ENCODE results near the gene TSN. TPM values are rescaled to one million over a fixed set of nuclear protein-coding genes. Genes with fewer than 3 reads are reported as not detected.
"Not testable (repeated sequence)": the region's sequence is repeated elsewhere in the genome, so short reads cannot be mapped to it uniquely, and the experiment has no call there.

The TSN gene
- total RNA-seq, 2 experiments from 2014 or later: 46.6 to 68.8 TPM

- CTCF ChIA-PET: no interaction called here
- peaks cover 19% of the 10 kb centered on the region for H3K27me3 Mint-ChIP-seq
- H3K9me3 Mint-ChIP-seq (ENCODE audit: low read depth): no peaks in the 10 kb centered on the region
- no peak overlapping the region for H3K27ac Mint-ChIP-seq
- no peaks in the 10 kb centered on the region for H3K36me3 Mint-ChIP-seq
- no peak for ATAC-seq
- H3K4me3 Mint-ChIP-seq: no peak overlapping the region
- no peak for DNase-seq
- H3K4me1 Mint-ChIP-seq: no peaks in the 10 kb centered on the region
Measured at GRCh38 chr2:121794233-121794632, 38.8 kb downstream of the TSN start.

- Mint-ChIP-seq H3K36me3 (no peaks in the 10 kb centered on the region), H3K4me3 (no peak overlapping the region), H3K27me3 (peaks cover 17% of the 10 kb centered on the region), H3K4me1 (no peaks in the 10 kb centered on the region), H3K9me3 (ENCODE audit: low read depth) (no peaks in the 10 kb centered on the region), H3K27ac (no peak overlapping the region)
- CTCF ChIA-PET: no interaction called here
- no peak for DNase-seq
- no peak for ATAC-seq
Measured at GRCh38 chr2:121796239-121796638, 40.8 kb downstream of the TSN start.

- Mint-ChIP-seq H3K4me3 (no peak overlapping the region), H3K36me3 (peaks cover 5% of the 10 kb centered on the region), H3K27ac (no peak overlapping the region), H3K4me1 (no peaks in the 10 kb centered on the region), H3K9me3 (ENCODE audit: low read depth) (peaks cover 7% of the 10 kb centered on the region), H3K27me3 (peaks cover 21% of the 10 kb centered on the region)
- CTCF ChIA-PET: no interaction called here
- ATAC-seq: no peak
- no peak for DNase-seq
Measured at GRCh38 chr2:121798617-121799016, 43.2 kb downstream of the TSN start.

- H3K4me3 Mint-ChIP-seq: no peak overlapping the region
- peaks cover 7% of the 10 kb centered on the region for H3K9me3 Mint-ChIP-seq (ENCODE audit: low read depth)
- no peak for DNase-seq
- H3K36me3 Mint-ChIP-seq: peaks cover 5% of the 10 kb centered on the region
- no peak overlapping the region for H3K27ac Mint-ChIP-seq
- CTCF ChIA-PET: no interaction called here
- H3K4me1 Mint-ChIP-seq: peaks cover 6% of the 10 kb centered on the region
- no peak for ATAC-seq
- peaks cover 46% of the 10 kb centered on the region for H3K27me3 Mint-ChIP-seq
Measured at GRCh38 chr2:121801916-121802315, 46.5 kb downstream of the TSN start.

- no peak for DNase-seq
- Mint-ChIP-seq H3K9me3 (ENCODE audit: low read depth) (peaks cover 7% of the 10 kb centered on the region), H3K27ac (no peak overlapping the region), H3K4me1 (peaks cover 6% of the 10 kb centered on the region), H3K4me3 (no peak overlapping the region), H3K27me3 (peaks cover 46% of the 10 kb centered on the region), H3K36me3 (peaks cover 5% of the 10 kb centered on the region)
- CTCF ChIA-PET: no interaction called here
- no peak for ATAC-seq
Measured at GRCh38 chr2:121803503-121803902, 48.1 kb downstream of the TSN start.

- Mint-ChIP-seq H3K4me1 (peaks cover 6% of the 10 kb centered on the region), H3K27ac (no peak overlapping the region), H3K9me3 (ENCODE audit: low read depth) (peaks cover 7% of the 10 kb centered on the region), H3K4me3 (no peak overlapping the region), H3K36me3 (peaks cover 5% of the 10 kb centered on the region), H3K27me3 (peaks cover 47% of the 10 kb centered on the region)
- CTCF ChIA-PET: no interaction called here
- ATAC-seq (no peak), DNase-seq (no peak)
Measured at GRCh38 chr2:121804340-121804739, 48.9 kb downstream of the TSN start.

- no peak overlapping the region for H3K27ac Mint-ChIP-seq
- peaks cover 5% of the 10 kb centered on the region for H3K36me3 Mint-ChIP-seq
- H3K27me3 Mint-ChIP-seq: peaks cover 44% of the 10 kb centered on the region
- DNase-seq: no peak
- no peak overlapping the region for H3K4me3 Mint-ChIP-seq
- ATAC-seq: no peak
- peaks cover 7% of the 10 kb centered on the region for H3K9me3 Mint-ChIP-seq (ENCODE audit: low read depth)
- H3K4me1 Mint-ChIP-seq: peaks cover 6% of the 10 kb centered on the region
- CTCF ChIA-PET: interaction anchor here (0.7 kb wide), 1 partner anchor 69 kb away, joined by 3 read pairs; the partner anchor contains the start of gene NIFK
Measured at GRCh38 chr2:121804997-121805765, 49.7 kb downstream of the TSN start.

- peaks cover 5% of the 10 kb centered on the region for H3K36me3 Mint-ChIP-seq
- DNase-seq: no peak
- peaks cover 6% of the 10 kb centered on the region for H3K4me1 Mint-ChIP-seq
- H3K9me3 Mint-ChIP-seq (ENCODE audit: low read depth): peaks cover 7% of the 10 kb centered on the region
- no peak overlapping the region for H3K27ac Mint-ChIP-seq
- H3K27me3 Mint-ChIP-seq: peaks cover 42% of the 10 kb centered on the region
- ATAC-seq: no peak
- no peak overlapping the region for H3K4me3 Mint-ChIP-seq
- CTCF ChIA-PET: no interaction called here
Measured at GRCh38 chr2:121805766-121806143, 50.3 kb downstream of the TSN start.

- CTCF ChIA-PET; H3K27ac Mint-ChIP-seq; H3K4me1 Mint-ChIP-seq; H3K4me3 Mint-ChIP-seq; DNase-seq; ATAC-seq; H3K36me3 Mint-ChIP-seq; H3K9me3 Mint-ChIP-seq (ENCODE audit: low read depth): not testable (repeated sequence)
- H3K27me3 Mint-ChIP-seq: peaks cover 39% of the 10 kb centered on the region
Measured at GRCh38 chr2:121807771-121808170, 52.3 kb downstream of the TSN start.

GRCh38 chr2:121809607-121810006 is 54.2 kb downstream of the TSN start:
- H3K9me3 Mint-ChIP-seq (ENCODE audit: low read depth): no peaks in the 10 kb centered on the region
- ATAC-seq: no peak
- no peak overlapping the region for H3K27ac Mint-ChIP-seq
- peaks cover 4% of the 10 kb centered on the region for H3K4me1 Mint-ChIP-seq
- no peak overlapping the region for H3K4me3 Mint-ChIP-seq
- H3K36me3 Mint-ChIP-seq: no peaks in the 10 kb centered on the region
- DNase-seq: no peak
- CTCF ChIA-PET: no interaction called here
- H3K27me3 Mint-ChIP-seq: peaks cover 30% of the 10 kb centered on the region

GRCh38 chr2:121810959-121811853 is 55.8 kb downstream of the TSN start:
- H3K4me1 Mint-ChIP-seq: no peaks in the 10 kb centered on the region
- H3K9me3 Mint-ChIP-seq (ENCODE audit: low read depth): no peaks in the 10 kb centered on the region
- peaks cover 15% of the 10 kb centered on the region for H3K27me3 Mint-ChIP-seq
- H3K27ac Mint-ChIP-seq: no peak overlapping the region
- ATAC-seq: no peak
- H3K4me3 Mint-ChIP-seq: no peak overlapping the region
- H3K36me3 Mint-ChIP-seq: no peaks in the 10 kb centered on the region
- CTCF ChIA-PET: interaction anchor here (0.8 to 0.9 kb wide), 4 partner anchors 10 to 159 kb away, joined by 3 to 4 read pairs (median 3); no protein-coding TSS in a partner anchor
- no peak for DNase-seq

GRCh38 chr2:121813083-121813482 is 57.6 kb downstream of the TSN start:
- not testable (repeated sequence) for H3K4me3 Mint-ChIP-seq, H3K4me1 Mint-ChIP-seq

GRCh38 chr2:121815216-121815615 is 59.8 kb downstream of the TSN start:
- Mint-ChIP-seq H3K4me3 (no peak overlapping the region), H3K36me3 (no peaks in the 10 kb centered on the region), H3K27ac (no peak overlapping the region), H3K27me3 (peaks cover 17% of the 10 kb centered on the region), H3K9me3 (ENCODE audit: low read depth) (no peaks in the 10 kb centered on the region), H3K4me1 (no peaks in the 10 kb centered on the region)
- no peak for DNase-seq
- ATAC-seq: no peak
- CTCF ChIA-PET: no interaction called here

More at GRCh38 chr2:121813083-121813482, 57.6 kb downstream of the TSN start:
- ATAC-seq; H3K36me3 Mint-ChIP-seq; H3K27ac Mint-ChIP-seq; H3K9me3 Mint-ChIP-seq (ENCODE audit: low read depth); CTCF ChIA-PET; DNase-seq: not testable (repeated sequence)
- peaks cover 12% of the 10 kb centered on the region for H3K27me3 Mint-ChIP-seq

- no peaks in the 10 kb centered on the region for H3K4me1 Mint-ChIP-seq
- DNase-seq (no peak), ATAC-seq (no peak)
- H3K27ac Mint-ChIP-seq: no peak overlapping the region
- no peaks in the 10 kb centered on the region for H3K36me3 Mint-ChIP-seq
- peaks cover 13% of the 10 kb centered on the region for H3K27me3 Mint-ChIP-seq
- no peaks in the 10 kb centered on the region for H3K9me3 Mint-ChIP-seq (ENCODE audit: low read depth)
- CTCF ChIA-PET: no interaction called here
- H3K4me3 Mint-ChIP-seq: no peak overlapping the region
Measured at GRCh38 chr2:121816797-121817196, 61.3 kb downstream of the TSN start.

All from activated CD8-positive, alpha-beta memory T cell treated with anti-CD3 and anti-CD28 coated beads, Interleukin-2, amount 10 ng/mL, durations not matched to agents 7 days and 5 days (primary cell).